Glomerular endothelial cell (primary cell): ENCODE results near the gene MGP. TPM values are rescaled to one million over a fixed set of nuclear protein-coding genes. Genes with fewer than 3 reads are reported as not detected.

ENCODE experiments used
- DNase-seq: peaks from one replicate; pipeline ENCODE4 v3.0.0-alpha.2; 2011; ENCODE audit warnings: low read depth, low spot score; ENCODE audit errors: extremely low read depth
- total RNA-seq: library from RNA; depleted of rRNA; stranded (reverse); fragments of >200 nt; gene quantifications from 2 replicates; pipeline ENCODE4 v1.2.3, GENCODE V29; 2015

MGP gene
- total RNA-seq, 1 donor from 2014 or later: 9.1 TPM

- DNase-seq: no peak
Measured at GRCh38 chr12:14903386-14904098, 17.9 kb upstream of the MGP start.

DNA sequence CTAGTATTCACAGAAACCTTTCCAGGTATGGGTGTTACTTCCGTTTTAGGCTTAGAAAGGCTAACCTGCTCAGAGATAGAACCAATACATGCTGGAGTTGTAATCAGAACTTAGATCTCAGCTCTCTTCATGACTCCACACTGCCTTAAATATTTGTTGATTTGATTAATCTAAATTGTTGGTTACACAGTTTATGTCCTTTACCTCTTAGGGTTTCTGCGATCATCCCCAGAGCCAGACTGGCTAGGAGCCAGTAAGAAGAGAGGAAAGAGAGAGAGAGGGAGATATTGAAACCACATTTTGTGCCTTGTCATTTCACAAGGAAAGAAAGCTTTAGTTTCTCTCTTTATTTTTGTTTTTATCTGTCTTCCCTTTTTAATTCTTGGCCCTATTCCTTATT lies 16.8 kb upstream of the MGP start:
- DNase-seq: no peak

GRCh38 chr12:14901228-14901562 lies 15.5 kb upstream of the MGP start:
- DNase-seq: no peak

GRCh38 chr12:14900521-14901227 lies 15.0 kb upstream of the MGP start:
- DNase-seq: no peak

- no peak for DNase-seq
Measured at GRCh38 chr12:14896521-14897169, 11.0 kb upstream of the MGP start.

DNA sequence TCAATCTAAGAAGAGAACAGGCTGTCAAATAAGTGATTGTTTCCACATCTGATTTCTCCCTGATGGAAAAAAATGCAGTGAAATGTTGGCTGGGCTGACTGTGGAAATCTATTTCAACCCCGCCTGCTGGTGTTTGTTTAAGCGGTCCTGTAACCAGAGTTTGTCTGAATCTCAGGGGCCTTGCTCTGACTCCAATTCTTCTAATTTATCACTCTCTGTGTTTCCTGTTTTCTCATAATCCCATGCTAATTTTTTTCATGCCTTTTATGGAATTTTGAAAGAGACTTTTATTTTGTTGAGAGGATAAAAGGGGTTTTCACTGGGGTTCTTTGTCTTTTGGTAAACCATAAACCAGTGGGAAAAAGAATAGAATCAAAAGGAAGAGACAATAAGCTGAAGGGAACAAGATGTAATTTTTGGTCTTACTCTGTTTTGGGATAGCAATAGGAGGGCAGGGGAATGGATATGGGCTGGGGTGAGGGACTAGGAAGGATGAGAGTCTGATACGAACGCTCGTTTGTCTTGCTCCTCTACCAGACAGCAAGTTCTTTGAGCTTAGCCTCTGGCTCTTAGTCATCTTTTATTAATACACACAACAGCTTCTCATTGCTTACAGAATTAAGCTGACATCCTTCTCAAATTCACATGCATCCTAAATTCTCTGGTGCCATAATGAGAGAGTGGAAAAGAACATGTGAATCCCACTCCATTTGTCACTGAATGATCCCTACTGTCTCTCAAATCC lies 8.0 kb upstream of the MGP start:
- DNase-seq: no peak

- no peak for DNase-seq
Measured at GRCh38 chr12:14892726-14893505, 7.3 kb upstream of the MGP start.

DNA sequence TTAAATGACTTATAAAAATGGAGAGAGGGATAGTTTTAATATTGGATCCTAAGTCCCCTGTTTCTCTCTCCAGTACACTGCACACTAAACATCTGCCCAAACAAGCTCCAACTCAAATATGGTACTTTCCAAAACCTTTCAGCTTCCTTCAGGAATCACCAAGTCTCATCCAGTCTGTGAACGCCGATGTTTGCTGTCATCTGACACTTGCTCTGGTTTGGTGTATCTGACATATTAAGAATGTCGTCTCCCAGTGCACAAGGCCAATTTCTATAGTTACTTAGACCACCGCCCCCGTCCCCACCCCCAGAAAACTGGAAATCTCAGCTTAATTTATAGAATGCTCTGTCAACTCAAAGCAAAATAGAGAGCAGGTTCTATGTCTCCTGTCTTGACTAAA lies 5.0 kb upstream of the MGP start:
- no peak for DNase-seq

- no peak for DNase-seq
Measured at GRCh38 chr12:14886271-14886670, 617 bp upstream of the MGP start.

DNA sequence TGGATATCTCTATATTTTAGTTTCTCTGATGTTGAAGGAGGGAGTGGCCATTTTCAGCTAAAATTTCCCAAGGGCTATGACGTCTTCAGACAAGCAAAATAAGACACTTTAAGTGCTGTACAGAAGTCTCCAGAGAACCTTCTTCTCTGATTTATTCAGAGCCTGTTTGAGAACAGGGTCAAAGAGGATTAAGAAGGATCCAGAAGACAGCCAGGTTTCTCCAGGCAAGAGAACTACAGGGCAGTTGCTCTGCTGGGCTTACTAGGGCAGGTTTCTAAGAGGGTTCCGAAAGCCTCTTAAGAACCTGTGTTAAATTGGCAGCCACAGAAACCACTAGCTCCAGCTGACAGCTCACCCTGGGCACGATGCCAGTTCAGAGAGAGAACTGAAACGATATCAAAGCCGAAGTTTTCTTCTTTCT lies 1.2 kb downstream of the MGP start:
- DNase-seq: peak; percentile 61

GRCh38 chr12:14883686-14884085 lies 2.0 kb downstream of the MGP start:
- DNase-seq: no peak

GRCh38 chr12:14880890-14881453 lies 4.7 kb downstream of the MGP start:
- DNase-seq: no peak

GRCh38 chr12:14879222-14879933 lies 6.3 kb downstream of the MGP start:
- no peak for DNase-seq

- DNase-seq: no peak
Measured at GRCh38 chr12:14878488-14878887, 7.2 kb downstream of the MGP start.

GRCh38 chr12:14876833-14877232 lies 8.8 kb downstream of the MGP start:
- no peak for DNase-seq

DNA sequence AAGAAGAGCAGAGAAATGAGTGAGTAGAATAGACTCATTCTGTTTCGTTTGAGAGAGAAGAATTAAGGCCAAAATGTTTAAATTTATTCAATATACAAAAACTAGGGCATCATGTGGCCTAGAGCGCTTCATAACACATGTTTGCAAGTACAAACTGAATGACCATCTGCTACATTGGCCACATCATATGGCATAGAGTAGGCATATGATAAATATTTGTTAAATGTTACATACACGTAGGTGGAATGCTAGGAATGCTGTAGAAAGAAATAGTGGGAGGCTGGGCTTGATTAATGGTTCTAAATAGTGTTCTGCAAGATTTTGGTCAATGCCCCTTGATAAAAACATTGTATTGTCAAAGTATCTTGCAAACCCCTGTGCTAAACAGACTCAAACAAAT lies 10.8 kb downstream of the MGP start:
- no peak for DNase-seq

GRCh38 chr12:14873440-14874185 lies 12.0 kb downstream of the MGP start:
- DNase-seq: no peak

GRCh38 chr12:14871886-14872285 lies 13.8 kb downstream of the MGP start:
- DNase-seq: no peak

DNA sequence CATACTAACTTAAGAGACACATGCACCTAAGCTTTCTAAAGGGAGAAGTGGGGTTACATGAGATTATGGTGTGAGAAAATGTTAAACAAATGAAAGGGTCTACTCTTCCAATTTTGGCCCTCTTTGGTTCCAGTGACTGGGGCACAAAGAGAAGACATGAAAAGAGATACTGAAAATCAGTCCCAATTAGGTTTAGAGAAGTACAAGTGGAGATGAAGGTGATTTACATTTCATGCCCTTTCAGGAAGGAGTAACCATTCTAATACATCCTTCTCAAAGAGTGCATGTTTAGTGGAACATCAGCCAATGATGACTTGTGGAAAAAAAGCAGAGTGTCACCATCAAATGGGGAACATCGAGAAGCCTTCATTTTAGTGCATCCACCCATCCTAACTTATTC lies 14.4 kb downstream of the MGP start:
- no peak for DNase-seq
